HepG2 (cell line): ENCODE measurements around the gene WDR20. TPM values are rescaled to one million over a fixed set of nuclear protein-coding genes. Genes with fewer than 3 reads are reported as not detected.

Source experiments
- CEBPZ ChIP-seq: IDR thresholded peaks from 2 replicates; pipeline ENCODE4 v1.6.1; 2012; ENCODE audit warnings: low read length, improper control_type of control experiment
- CTCF ChIP-seq: sonication (generic); formaldehyde crosslinking; IDR thresholded peaks from 2 replicates; pipeline ENCODE4 v1.5.0; 2020; ENCODE audit warnings: mild to moderate bottlenecking, missing genetic modification reagents, moderate library complexity
- ESRRA ChIP-seq: sonication (generic); formaldehyde crosslinking; IDR thresholded peaks from 2 replicates; pipeline ENCODE4 v1.5.1; 2020; ENCODE audit warnings: mild to moderate bottlenecking, low read depth, missing genetic modification reagents
- FOXO4 ChIP-seq: sonication (generic); formaldehyde crosslinking; conservative IDR thresholded peaks from 2 replicates; pipeline ENCODE4 v1.8.1; 2023; ENCODE audit warnings: missing genetic modification reagents
- HHEX ChIP-seq: IDR thresholded peaks from 2 replicates; pipeline ENCODE4 v1.6.1; 2016; ENCODE audit warnings: control low read depth
- HMGXB4 ChIP-seq, 2 experiments: sonication (generic) in 1 of 2; formaldehyde crosslinking in 1 of 2; IDR thresholded peaks; 2 replicates each; pipeline versions ENCODE4 v1.4.0 to v1.6.1; 2018 to 2020; ENCODE audit warnings: missing genetic modification reagents in 2 of 2, borderline replicate concordance in 1 of 2, low read depth in 1 of 2, mild to moderate bottlenecking in 1 of 2, missing biosample characterization in 1 of 2
- KLF9 ChIP-seq: IDR thresholded peaks from 2 replicates; pipeline ENCODE4 v1.6.1; 2016; ENCODE audit warnings: low read depth
- MIXL1 ChIP-seq: IDR thresholded peaks from 2 replicates; pipeline ENCODE4 v1.6.1; 2016
- MXD4 ChIP-seq: IDR thresholded peaks from 2 replicates; pipeline ENCODE4 v1.6.1; 2016; ENCODE audit warnings: mild to moderate bottlenecking, missing biosample characterization, missing genetic modification reagents
- PHB2 ChIP-seq: fragments of 450-650 bp; IDR thresholded peaks from 2 replicates; pipeline ENCODE4 v1.6.1; 2018; ENCODE audit not compliant: partially characterized antibody
- RFXAP ChIP-seq: sonication (generic); formaldehyde crosslinking; IDR thresholded peaks from 2 replicates; pipeline ENCODE4 v1.4.0; 2020; ENCODE audit warnings: missing genetic modification reagents, borderline replicate concordance
- TARDBP ChIP-seq: sonication (generic); formaldehyde crosslinking; IDR thresholded peaks from 2 replicates; pipeline ENCODE4 v1.8.0; 2022; ENCODE audit warnings: mild to moderate bottlenecking, missing genetic modification reagents
- TCF7 ChIP-seq: sonication (generic); IDR thresholded peaks from 2 replicates; pipeline ENCODE4 v1.6.1; 2016; ENCODE audit warnings: antibody characterized with exemption, low read depth
- THAP11 ChIP-seq: IDR thresholded peaks from 2 replicates; pipeline ENCODE4 v1.6.1; 2016; ENCODE audit warnings: missing biosample characterization, missing genetic modification reagents
- TOPORS ChIP-seq: sonication (generic); formaldehyde crosslinking; IDR thresholded peaks from 2 replicates; pipeline ENCODE4 v1.8.0; 2023; ENCODE audit warnings: mild to moderate bottlenecking, missing genetic modification reagents
- XRCC5 ChIP-seq: fragments of 200-400 bp; formaldehyde crosslinking; optimal IDR thresholded peaks from 2 replicates; pipeline ENCODE3; 2017; ENCODE audit warnings: mild to moderate bottlenecking, low read length
- ZFX ChIP-seq: sonication (generic); formaldehyde crosslinking; IDR thresholded peaks from 2 replicates; pipeline ENCODE4 v1.4.0; 2020; ENCODE audit warnings: mild to moderate bottlenecking, low read depth, missing genetic modification reagents, moderate library complexity
- ZNF256 ChIP-seq: sonication (generic); formaldehyde crosslinking; conservative IDR thresholded peaks from 2 replicates; pipeline ENCODE4 v1.4.0; 2020; ENCODE audit warnings: missing genetic modification reagents
- ZNF3 ChIP-seq: IDR thresholded peaks from 2 replicates; pipeline ENCODE4 v1.7.0; 2017; ENCODE audit warnings: inconsistent platforms
- ZNF691 ChIP-seq: sonication (generic); formaldehyde crosslinking; IDR thresholded peaks from 2 replicates; pipeline ENCODE4 v1.4.0; 2020; ENCODE audit warnings: missing genetic modification reagents, low read depth, mild to moderate bottlenecking, borderline replicate concordance
- ZNF781 ChIP-seq: sonication (generic); formaldehyde crosslinking; IDR thresholded peaks from 2 replicates; pipeline ENCODE4 v1.5.1; 2020; ENCODE audit warnings: borderline replicate concordance, mild to moderate bottlenecking, missing genetic modification reagents; ENCODE audit errors: not compliant biosample characterization
- ZSCAN25 ChIP-seq: sonication (generic); formaldehyde crosslinking; IDR thresholded peaks from 2 replicates; pipeline ENCODE4 v1.8.0; 2022; ENCODE audit warnings: mild to moderate bottlenecking, missing genetic modification reagents
- polyA plus RNA-seq, 8 experiments: library from polyadenylated mRNA; depleted of rRNA in 3 of 8; stranded (reverse) in 7 of 8; unstranded in 1 of 8; fragments of >200 nt; fragmentation: Illumina TruSeq in 4 of 8; extraction: Trizol in 4 of 8; gene quantifications; 2 replicates each; pipeline versions ENCODE4 v1.2.1 to v1.2.3, GENCODE V29; 2011 to 2016; ENCODE audit warnings: low read depth in 4 of 8, missing spikeins in 1 of 8, mixed read lengths in 1 of 8; ENCODE audit not compliant: insufficient read depth in 1 of 8
- total RNA-seq, 5 experiments: library from RNA; depleted of rRNA; stranded (reverse); fragments of >200 nt; fragmentation: Illumina TruSeq; extraction: Trizol; gene quantifications; 2 replicates each; pipeline ENCODE4 v1.2.3, GENCODE V29; 2016; ENCODE audit warnings: low read depth in 1 of 5

Gene WDR20
- total and polyA plus RNA-seq, 2 of the 13 experiments (the other 11 are each of a cell fraction or from before 2014, with no cell fraction given), result 10.4 to 23.2 TPM

- TF ChIP-seq CEBPZ (no peak), ZNF3 (CRISPR knock-in tag) (no peak), TOPORS (no peak), TCF7 (peak; percentile 46), TARDBP (no peak), ESRRA (CRISPR knock-in tag) (no peak), ZNF256 (CRISPR knock-in tag) (no peak), ZFX (CRISPR knock-in tag) (peak; percentile 16; the same call in 1 of the 2 replicates), XRCC5 (peak; percentile 18), KLF9 (CRISPR knock-in tag) (no peak), PHB2 (no peak), ZNF691 (CRISPR knock-in tag) (no peak), ZSCAN25 (CRISPR knock-in tag) (0 out of 2 replicates have a peak, but pooled peaks have one; percentile 26), FOXO4 (CRISPR knock-in tag) (no peak), THAP11 (CRISPR knock-in tag) (peak; percentile 24; the same call in 1 of the 2 replicates), MIXL1 (CRISPR knock-in tag) (peak; percentile 79), HHEX (CRISPR knock-in tag) (no peak), RFXAP (no peak), CTCF (CRISPR knock-in tag) (peak; percentile 88), ZNF781 (CRISPR knock-in tag) (no peak), HMGXB4 (CRISPR knock-in tag; IDR thresholded peaks at IDR 0.05; ENCODE audit: borderline replicate concordance in 1 of 2, low read depth in 1 of 2) (peak; percentile 24 to 34; a peak in 1 of 4 replicates), MXD4 (no peak)
These were observed 43.0 kb upstream of the WDR20 start (continued) for GRCh38 chr14:102096569-102097188.
